Endodermal cell (in vitro differentiated cells): ENCODE measurements around the gene PTPRN2. TPM values are rescaled to one million over a fixed set of nuclear protein-coding genes. Genes with fewer than 3 reads are reported as not detected.

Experiments used
- DNase-seq: peaks from one replicate; pipeline ENCODE4 v3.0.0-alpha.2; 2017
- H3K27ac ChIP-seq: 2 replicates; pipeline ENCODE4 v1.5.1; 2013; ENCODE audit warnings: mild to moderate bottlenecking, low read depth, low read length, moderate library complexity
- H3K27me3 ChIP-seq: 2 replicates; pipeline ENCODE4 v1.6.1; 2013; ENCODE audit warnings: mild to moderate bottlenecking, low read length, moderate library complexity; ENCODE audit not compliant: insufficient read depth, control insufficient read depth, poor library complexity, severe bottlenecking
- H3K36me3 ChIP-seq: 2 replicates; pipeline ENCODE4 v1.7.0; 2013; ENCODE audit warnings: mild to moderate bottlenecking, low read length, moderate library complexity; ENCODE audit not compliant: control insufficient read depth, insufficient read depth
- H3K4me1 ChIP-seq: one replicate; pipeline ENCODE4 v1.7.0; 2013; ENCODE audit warnings: low read length; ENCODE audit not compliant: control insufficient read depth, insufficient read depth
- H3K4me3 ChIP-seq: 2 replicates; pipeline ENCODE4 v1.5.1; 2013; ENCODE audit warnings: mild to moderate bottlenecking, low read length, moderate library complexity
- H3K9ac ChIP-seq: 2 replicates; pipeline ENCODE4 v1.6.1; 2013; ENCODE audit warnings: mild to moderate bottlenecking, low read length, moderate library complexity; ENCODE audit not compliant: poor library complexity, severe bottlenecking; ENCODE audit errors: extremely low read depth
- H3K9me3 ChIP-seq: 2 replicates; pipeline ENCODE4 v1.6.1; 2013; ENCODE audit warnings: mild to moderate bottlenecking, low read length, moderate library complexity; ENCODE audit not compliant: control insufficient read depth
- H3K27ac Mint-ChIP-seq: 2 replicates; pipeline ENCODE4 v1.8.0; 2020; ENCODE audit warnings: mixed read lengths
- H3K27me3 Mint-ChIP-seq: 2 replicates; pipeline ENCODE4 v1.8.0; 2021; ENCODE audit warnings: mild to moderate bottlenecking, mixed read lengths; ENCODE audit not compliant: insufficient read depth
- H3K36me3 Mint-ChIP-seq: 2 replicates; pipeline ENCODE4 v1.8.0; 2020; ENCODE audit warnings: low read depth, mixed read lengths
- H3K4me1 Mint-ChIP-seq: 2 replicates; pipeline ENCODE4 v1.8.0; 2020; ENCODE audit warnings: mixed read lengths
- H3K4me3 Mint-ChIP-seq: 2 replicates; pipeline ENCODE4 v1.8.0; 2020; ENCODE audit warnings: mild to moderate bottlenecking, moderate library complexity, mixed read lengths
- H3K9me3 Mint-ChIP-seq: 2 replicates; pipeline ENCODE4 v1.8.0; 2020; ENCODE audit warnings: mild to moderate bottlenecking, mixed read lengths
- CTCF ChIP-seq: fragments of 200-600 bp; sonication (generic); conservative IDR thresholded peaks from 2 replicates; pipeline ENCODE4 v1.5.0; 2021; ENCODE audit warnings: antibody characterized with exemption, mild to moderate bottlenecking
- WGBS, 2 experiments: methylation state at CpG; one replicate each; pipeline versions ENCODE4 v1.1.5 to v1.1.7; 2013; ENCODE audit warnings: missing lambda C conversion rate in 2 of 2, mixed read lengths in 1 of 2; ENCODE audit not compliant: insufficient coverage in 1 of 2, insufficient read length in 1 of 2; 5-methylcytosine and 5-hydroxymethylcytosine counted together
- total RNA-seq, 2 donors: library from RNA; stranded (reverse); fragmentation: NEBNext Ultra II Directional in 1 of 2; extraction: Animal tissue kit (Norgen Biotek cat#: 25700) in 1 of 2; gene quantifications; 2 replicates in 1 of 2; 3 replicates in 1 of 2; pipeline ENCODE4 v1.2.1, GENCODE V29; 2021

The PTPRN2 gene
- total RNA-seq, 2 donors from 2014 or later = 0.69 to 1.2 TPM

- Mint-ChIP-seq H3K9me3 (no peaks in the 10 kb centered on the region), H3K27ac (no peak overlapping the region), H3K4me1 (no peaks in the 10 kb centered on the region), H3K4me3 (no peak overlapping the region), H3K36me3 (no peaks in the 10 kb centered on the region), H3K27me3 (no peaks in the 10 kb centered on the region)
- Histone ChIP-seq H3K4me3 (no peak overlapping the region), H3K9me3 (peaks cover 69% of the 10 kb centered on the region), H3K36me3 (no peaks in the 10 kb centered on the region), H3K4me1 (no peaks in the 10 kb centered on the region), H3K27ac (no peak overlapping the region), H3K9ac (no peak overlapping the region), H3K27me3 (no peaks in the 10 kb centered on the region)
- DNase-seq = no peak
- WGBS, 2 experiments = 73 to 81% methylated on average over 8 to 21 of the region's 25 CpGs
- peak; percentile 31 for TF ChIP-seq CTCF
These were observed 603.0 kb downstream of the PTPRN2 start for GRCh38 chr7:157984423-157985163.

GRCh38 chr7:157983502-157984422 is 603.9 kb downstream of the PTPRN2 start:
- TF ChIP-seq CTCF = no peak
- 90% methylated on average over 16 to 30 of the region's 32 CpGs for WGBS, 2 experiments
- H3K27ac ChIP-seq = no peak overlapping the region
- no peak overlapping the region for H3K9ac ChIP-seq
- no peak overlapping the region for H3K4me3 ChIP-seq
- no peak for DNase-seq
- H3K36me3 Mint-ChIP-seq = no peaks in the 10 kb centered on the region
- no peaks in the 10 kb centered on the region for H3K27me3 ChIP-seq
- H3K4me1 ChIP-seq = no peaks in the 10 kb centered on the region
- H3K27me3 Mint-ChIP-seq = no peaks in the 10 kb centered on the region
- no peaks in the 10 kb centered on the region for H3K36me3 ChIP-seq
- no peak overlapping the region for H3K27ac Mint-ChIP-seq
- H3K9me3 Mint-ChIP-seq = no peaks in the 10 kb centered on the region
- no peaks in the 10 kb centered on the region for H3K4me1 Mint-ChIP-seq
- H3K4me3 Mint-ChIP-seq = no peak overlapping the region
- peaks cover 71% of the 10 kb centered on the region for H3K9me3 ChIP-seq

GRCh38 chr7:157981778-157982177 is 605.8 kb downstream of the PTPRN2 start:
- no peaks in the 10 kb centered on the region for H3K4me1 Mint-ChIP-seq
- H3K4me3 ChIP-seq = no peak overlapping the region
- H3K27ac Mint-ChIP-seq = no peak overlapping the region
- H3K4me1 ChIP-seq = no peaks in the 10 kb centered on the region
- TF ChIP-seq CTCF = no peak
- no peak overlapping the region for H3K27ac ChIP-seq
- DNase-seq = peak; percentile 33
- H3K36me3 ChIP-seq = no peaks in the 10 kb centered on the region
- no peaks in the 10 kb centered on the region for H3K9me3 Mint-ChIP-seq
- no peaks in the 10 kb centered on the region for H3K27me3 Mint-ChIP-seq
- no peaks in the 10 kb centered on the region for H3K36me3 Mint-ChIP-seq
- H3K9ac ChIP-seq = no peak overlapping the region
- WGBS, 2 experiments = 81% methylated on average over 5 of the region's 5 CpGs; no CpG with 5 or more reads in 1 of the 2 experiments
- H3K4me3 Mint-ChIP-seq = no peak overlapping the region
- peaks cover 65% of the 10 kb centered on the region for H3K9me3 ChIP-seq
- no peaks in the 10 kb centered on the region for H3K27me3 ChIP-seq
